ENCODE data around the gene HDAC1.

HDAC1 gene

GRCh38 chr1:32249831-32250525 is 41.9 kb upstream of the HDAC1 start:
- no peak for TF ChIP-seq TAF1 (IDR thresholded peaks at IDR 0.05; ENCODE audit: low read depth)
- TF ChIP-seq TCF12 (IDR thresholded peaks at IDR 0.05; ENCODE audit: low read depth): no peak
- TF ChIP-seq REST (IDR thresholded peaks at IDR 0.05; ENCODE audit: low read depth): no peak
- TF ChIP-seq EGR1 (IDR thresholded peaks at IDR 0.05): no peak
- TF ChIP-seq CEBPB (IDR thresholded peaks at IDR 0.05): no peak
- TF ChIP-seq YY1 (IDR thresholded peaks at IDR 0.05; ENCODE audit: low read depth): no peak
- no peak for TF ChIP-seq EP300 (IDR thresholded peaks at IDR 0.05; ENCODE audit: borderline replicate concordance)
- TF ChIP-seq TEAD4 (IDR thresholded peaks at IDR 0.05): no peak
- no peak for TF ChIP-seq CREB1 (IDR thresholded peaks at IDR 0.05; ENCODE audit: low read depth)

- TF ChIP-seq EP300 (IDR thresholded peaks at IDR 0.05; ENCODE audit: borderline replicate concordance) (no peak), FOXM1 (IDR thresholded peaks at IDR 0.05; ENCODE audit: borderline replicate concordance, low read depth) (no peak), TAF1 (IDR thresholded peaks at IDR 0.05; ENCODE audit: low read depth) (no peak)
These were observed 40.8 kb upstream of the HDAC1 start, which contains the start of gene LCK for GRCh38 chr1:32250893-32251716. Gene LCK (plus strand): TSS chr1:32251265. CDS start chr1:32274330, 23,065 bp downstream.

DNA sequence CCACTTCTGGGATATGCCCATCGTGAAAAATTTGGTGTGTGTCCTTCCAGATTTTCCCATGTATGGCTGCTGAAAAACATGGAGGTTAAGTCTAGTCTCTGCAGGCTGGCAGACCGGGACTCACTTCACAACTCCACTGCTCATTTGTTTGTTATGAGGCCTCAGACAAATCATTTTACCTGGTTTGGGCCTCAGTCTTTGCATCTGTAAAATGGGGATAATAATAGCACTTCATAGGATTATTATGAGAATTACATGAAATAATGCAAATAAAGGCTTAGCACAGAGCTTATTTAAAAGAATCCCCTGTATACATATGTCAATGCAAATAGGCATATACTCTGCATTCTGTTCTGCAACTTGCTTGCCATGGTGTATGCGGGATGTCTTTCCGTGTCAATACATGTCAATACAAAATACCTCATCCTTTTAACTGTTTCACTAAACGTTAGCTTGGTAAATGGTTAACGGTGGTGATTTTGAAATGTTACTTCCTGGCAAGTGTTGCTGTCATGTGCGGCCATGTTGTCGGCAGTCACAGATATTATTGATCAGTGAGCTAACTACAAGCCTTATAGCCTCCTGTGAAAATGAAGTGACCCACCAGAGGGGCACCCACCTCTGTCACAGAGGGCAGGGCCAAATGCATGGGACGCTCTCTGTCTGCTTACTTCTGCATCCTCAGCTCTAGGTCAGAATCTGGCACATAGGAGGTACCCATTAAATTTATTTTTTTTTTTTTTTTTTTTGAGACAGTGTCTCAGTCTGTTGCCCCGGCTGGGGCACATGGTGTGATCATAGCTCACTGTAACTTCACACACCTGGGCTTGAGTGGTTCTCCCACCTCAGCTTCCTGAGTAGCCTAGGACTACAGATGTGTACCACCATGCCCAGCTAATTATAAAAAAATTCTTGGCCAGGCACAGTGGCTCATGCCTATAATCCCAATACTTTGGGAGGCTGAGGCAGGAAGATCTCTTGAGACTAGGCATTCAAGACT is 36.5 kb upstream of the HDAC1 start:
- TF ChIP-seq TAF1 (IDR thresholded peaks at IDR 0.05; ENCODE audit: low read depth) (no peak), ZBTB7A (IDR thresholded peaks at IDR 0.05; ENCODE audit: low read depth) (no peak)

DNA sequence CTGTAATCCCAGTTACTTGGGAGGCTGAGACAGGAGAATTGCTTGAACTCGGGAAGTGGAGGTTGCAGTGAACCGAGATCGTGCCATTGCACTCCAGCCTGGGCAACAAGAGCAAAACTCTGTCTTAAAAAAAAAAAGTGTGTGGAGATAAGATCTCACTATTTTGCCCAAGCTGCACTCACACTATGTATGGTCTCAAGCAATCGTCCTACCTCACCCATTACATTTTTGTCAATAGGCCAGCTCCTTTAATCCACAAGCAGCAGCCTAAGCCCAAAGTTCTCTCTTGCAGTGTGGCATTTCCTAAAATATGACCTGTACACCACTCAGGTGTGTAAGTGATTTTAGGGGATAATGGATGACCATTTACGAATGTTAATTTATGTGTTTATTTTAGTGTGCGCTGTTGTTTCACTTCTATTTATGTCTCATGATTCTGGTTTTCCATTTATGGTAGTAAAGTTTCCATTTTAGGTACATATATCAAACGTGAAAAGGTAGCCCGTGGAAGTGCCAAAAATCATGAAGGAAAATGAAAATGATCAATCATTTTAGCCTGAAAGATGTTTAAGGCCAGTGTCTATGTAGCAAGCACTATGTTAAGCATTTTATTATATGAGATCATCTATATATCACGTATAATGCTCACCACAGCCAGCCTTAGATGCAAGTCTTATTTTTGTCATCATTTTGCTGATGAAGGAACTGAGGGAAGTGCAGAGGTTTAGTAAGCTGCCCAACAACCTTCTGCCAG is 35.2 kb upstream of the HDAC1 start:
- TF ChIP-seq YY1 (IDR thresholded peaks at IDR 0.05; ENCODE audit: low read depth) (no peak), CREB1 (IDR thresholded peaks at IDR 0.05; ENCODE audit: low read depth) (no peak), NFIC (IDR thresholded peaks at IDR 0.05) (no peak), EGR1 (IDR thresholded peaks at IDR 0.05) (no peak), TCF12 (IDR thresholded peaks at IDR 0.05; ENCODE audit: low read depth) (no peak), FOXM1 (IDR thresholded peaks at IDR 0.05; ENCODE audit: borderline replicate concordance, low read depth) (no peak), EP300 (IDR thresholded peaks at IDR 0.05; ENCODE audit: borderline replicate concordance) (no peak), USF1 (IDR thresholded peaks at IDR 0.05) (no peak), CEBPB (IDR thresholded peaks at IDR 0.05) (no peak), ZBTB7A (IDR thresholded peaks at IDR 0.05; ENCODE audit: low read depth) (no peak), TEAD4 (IDR thresholded peaks at IDR 0.05) (no peak), RAD21 (IDR thresholded peaks at IDR 0.05; ENCODE audit: low read depth) (no peak), TAF1 (IDR thresholded peaks at IDR 0.05; ENCODE audit: low read depth) (no peak), REST (IDR thresholded peaks at IDR 0.05; ENCODE audit: low read depth) (no peak)
- TF ChIP-seq, protein P1, sequence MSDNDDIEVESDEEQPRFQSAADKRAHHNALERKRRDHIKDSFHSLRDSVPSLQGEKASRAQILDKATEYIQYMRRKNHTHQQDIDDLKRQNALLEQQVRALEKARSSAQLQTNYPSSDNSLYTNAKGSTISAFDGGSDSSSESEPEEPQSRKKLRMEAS (IDR thresholded peaks at IDR 0.05): no peak

DNA sequence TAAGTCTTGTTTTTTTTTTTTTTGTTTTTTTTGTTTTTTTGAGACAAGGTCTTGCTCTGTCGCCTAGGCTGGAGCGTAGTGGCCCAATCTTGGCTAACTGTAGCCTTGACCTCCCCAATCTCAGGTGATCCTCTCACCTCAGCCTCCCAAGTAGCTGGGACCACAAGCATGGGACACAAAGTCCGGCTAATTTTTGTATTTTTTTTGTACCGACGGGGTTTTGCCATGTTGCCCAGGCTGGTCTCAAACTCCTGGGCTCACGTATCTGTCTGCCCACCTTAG is 34.7 kb upstream of the HDAC1 start:
- no peak for TF ChIP-seq CREB1 (IDR thresholded peaks at IDR 0.05; ENCODE audit: low read depth)
- no peak for TF ChIP-seq FOXM1 (IDR thresholded peaks at IDR 0.05; ENCODE audit: borderline replicate concordance, low read depth)
- TF ChIP-seq TCF12 (IDR thresholded peaks at IDR 0.05; ENCODE audit: low read depth): no peak
- no peak for TF ChIP-seq REST (IDR thresholded peaks at IDR 0.05; ENCODE audit: low read depth)
- no peak for TF ChIP-seq NFIC (IDR thresholded peaks at IDR 0.05)
- TF ChIP-seq, protein P1 (IDR thresholded peaks at IDR 0.05): no peak
- TF ChIP-seq RAD21 (IDR thresholded peaks at IDR 0.05; ENCODE audit: low read depth): no peak
- no peak for TF ChIP-seq ZBTB7A (IDR thresholded peaks at IDR 0.05; ENCODE audit: low read depth)
- TF ChIP-seq CEBPB (IDR thresholded peaks at IDR 0.05): no peak
- TF ChIP-seq TEAD4 (IDR thresholded peaks at IDR 0.05): no peak

Data from Ishikawa (cell line).